ENCODE measurements around the gene DDX39B.

DDX39B gene

GRCh38 chr6:31534521-31535040, 7.2 kb downstream of the DDX39B start:
- 94% methylated on average over 24 of the region's 24 CpGs for WGBS, 2 experiments
- no peak overlapping the region for H3K4me3 ChIP-seq (ENCODE audit: insufficient read depth, low read depth, low read length)
- peaks cover 69% of the 10 kb centered on the region for H3K36me3 ChIP-seq (ENCODE audit: control insufficient read depth, insufficient read depth, low read length)

GRCh38 chr6:31534011-31534410, 7.8 kb downstream of the DDX39B start:
- no peak overlapping the region for H3K27ac ChIP-seq (ENCODE audit: insufficient read depth, low read depth, low read length, poor library complexity, severe bottlenecking)
- H3K27me3 ChIP-seq (ENCODE audit: control insufficient read depth, insufficient read depth, low read length, poor library complexity, severe bottlenecking): no peaks in the 10 kb centered on the region
- no peaks in the 10 kb centered on the region for H3K9me3 ChIP-seq (ENCODE audit: control insufficient read depth, low read length)
- 92 to 96% methylated on average over 6 of the region's 6 CpGs for WGBS, 2 experiments
- H3K36me3 ChIP-seq (ENCODE audit: control insufficient read depth, insufficient read depth, low read length): peaks cover 64% of the 10 kb centered on the region
- H3K4me1 ChIP-seq (ENCODE audit: control insufficient read depth, insufficient read depth, low read length): peaks cover 4% of the 10 kb centered on the region
- no peak overlapping the region for H3K4me3 ChIP-seq (ENCODE audit: insufficient read depth, low read depth, low read length)

More at GRCh38 chr6:31534521-31535040, 7.2 kb downstream of the DDX39B start:
- H3K4me1 ChIP-seq (ENCODE audit: control insufficient read depth, insufficient read depth, low read length): peaks cover 6% of the 10 kb centered on the region
- H3K27ac ChIP-seq (ENCODE audit: insufficient read depth, low read depth, low read length, poor library complexity, severe bottlenecking): no peak overlapping the region
- no peaks in the 10 kb centered on the region for H3K27me3 ChIP-seq (ENCODE audit: control insufficient read depth, insufficient read depth, low read length, poor library complexity, severe bottlenecking)
- H3K9me3 ChIP-seq (ENCODE audit: control insufficient read depth, low read length): no peaks in the 10 kb centered on the region

DNA sequence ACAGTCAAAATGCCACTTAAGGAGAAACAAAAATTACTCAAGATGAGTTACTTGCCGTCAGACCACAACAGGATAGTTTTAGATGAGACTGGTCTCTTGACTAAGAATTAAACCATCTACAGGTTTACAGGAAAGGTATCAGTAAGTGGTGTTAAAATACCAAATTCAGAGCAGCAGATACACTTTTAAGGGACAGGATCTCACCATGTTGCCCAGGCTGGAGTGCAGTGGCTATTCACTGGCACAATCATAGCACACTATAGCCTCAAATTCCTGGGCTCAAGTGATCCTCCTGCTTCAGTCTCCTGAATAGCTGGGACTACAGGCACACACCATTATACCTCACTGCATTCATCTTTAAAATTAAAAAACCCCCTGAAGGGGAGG, 8.4 kb downstream of the DDX39B start:
- WGBS, 2 experiments: 100% methylated on average over 1 of the region's 1 CpG
- Histone ChIP-seq H3K27ac (ENCODE audit: insufficient read depth, low read depth, low read length, poor library complexity, severe bottlenecking) (no peak overlapping the region), H3K9me3 (ENCODE audit: control insufficient read depth, low read length) (no peaks in the 10 kb centered on the region), H3K27me3 (ENCODE audit: control insufficient read depth, insufficient read depth, low read length, poor library complexity, severe bottlenecking) (no peaks in the 10 kb centered on the region), H3K36me3 (ENCODE audit: control insufficient read depth, insufficient read depth, low read length) (peaks cover 58% of the 10 kb centered on the region), H3K4me1 (ENCODE audit: control insufficient read depth, insufficient read depth, low read length) (no peaks in the 10 kb centered on the region), H3K4me3 (ENCODE audit: insufficient read depth, low read depth, low read length) (no peak overlapping the region)

DNA sequence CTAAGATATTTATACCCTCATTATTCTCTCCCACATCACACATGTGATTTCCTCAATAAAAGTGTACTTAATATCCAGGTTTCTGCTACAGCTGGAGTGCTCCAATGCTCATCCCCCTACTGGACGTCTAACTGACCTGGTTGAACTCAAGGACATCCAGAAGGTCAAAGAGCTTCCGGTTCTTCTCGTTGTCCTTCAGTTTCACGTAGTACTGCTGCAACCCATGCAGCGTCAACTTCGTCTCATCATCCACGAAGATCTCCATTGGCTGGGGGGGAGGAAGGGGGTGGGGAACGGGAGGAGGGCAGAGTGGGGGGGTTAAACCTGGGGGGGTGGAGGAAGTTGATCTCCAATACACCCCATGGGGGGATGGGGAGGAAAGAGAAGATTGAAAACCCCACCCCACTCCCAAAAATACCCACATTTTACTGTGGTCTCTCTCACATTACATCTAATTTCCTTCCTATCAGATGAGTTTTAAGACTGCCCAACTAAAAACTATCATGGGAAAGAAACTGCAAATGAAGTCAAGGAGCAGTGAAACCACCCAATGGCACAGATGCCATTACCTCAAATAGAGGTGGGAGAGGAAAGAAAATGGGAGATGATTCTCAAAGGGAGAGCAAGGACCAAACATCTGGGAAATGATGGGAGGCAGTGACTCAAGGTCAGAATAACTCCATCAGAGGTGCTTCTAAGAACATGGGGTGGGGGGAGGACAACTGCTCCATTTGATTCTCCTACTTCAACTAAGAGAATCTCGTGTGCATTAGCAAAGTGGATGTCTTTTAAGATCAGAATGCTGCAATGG, 9.0 kb downstream of the DDX39B start:
- Histone ChIP-seq H3K4me3 (ENCODE audit: insufficient read depth, low read depth, low read length) (no peak overlapping the region), H3K4me1 (ENCODE audit: control insufficient read depth, insufficient read depth, low read length) (no peaks in the 10 kb centered on the region), H3K27ac (ENCODE audit: insufficient read depth, low read depth, low read length, poor library complexity, severe bottlenecking) (no peak overlapping the region), H3K9me3 (ENCODE audit: control insufficient read depth, low read length) (no peaks in the 10 kb centered on the region), H3K36me3 (ENCODE audit: control insufficient read depth, insufficient read depth, low read length) (peaks cover 56% of the 10 kb centered on the region), H3K27me3 (ENCODE audit: control insufficient read depth, insufficient read depth, low read length, poor library complexity, severe bottlenecking) (no peaks in the 10 kb centered on the region)
- 94 to 96% methylated on average over 5 to 8 of the region's 9 CpGs for WGBS, 2 experiments

- peaks cover 51% of the 10 kb centered on the region for H3K36me3 ChIP-seq (ENCODE audit: control insufficient read depth, insufficient read depth, low read length)
- H3K4me3 ChIP-seq (ENCODE audit: insufficient read depth, low read depth, low read length): no peak overlapping the region
- no peaks in the 10 kb centered on the region for H3K27me3 ChIP-seq (ENCODE audit: control insufficient read depth, insufficient read depth, low read length, poor library complexity, severe bottlenecking)
- no peak overlapping the region for H3K27ac ChIP-seq (ENCODE audit: insufficient read depth, low read depth, low read length, poor library complexity, severe bottlenecking)
- H3K4me1 ChIP-seq (ENCODE audit: control insufficient read depth, insufficient read depth, low read length): no peaks in the 10 kb centered on the region
- H3K9me3 ChIP-seq (ENCODE audit: control insufficient read depth, low read length): no peaks in the 10 kb centered on the region
- 91 to 92% methylated on average over 8 to 9 of the region's 9 CpGs for WGBS, 2 experiments
These were observed 9.8 kb downstream of the DDX39B start for GRCh38 chr6:31531771-31532643.

DNA sequence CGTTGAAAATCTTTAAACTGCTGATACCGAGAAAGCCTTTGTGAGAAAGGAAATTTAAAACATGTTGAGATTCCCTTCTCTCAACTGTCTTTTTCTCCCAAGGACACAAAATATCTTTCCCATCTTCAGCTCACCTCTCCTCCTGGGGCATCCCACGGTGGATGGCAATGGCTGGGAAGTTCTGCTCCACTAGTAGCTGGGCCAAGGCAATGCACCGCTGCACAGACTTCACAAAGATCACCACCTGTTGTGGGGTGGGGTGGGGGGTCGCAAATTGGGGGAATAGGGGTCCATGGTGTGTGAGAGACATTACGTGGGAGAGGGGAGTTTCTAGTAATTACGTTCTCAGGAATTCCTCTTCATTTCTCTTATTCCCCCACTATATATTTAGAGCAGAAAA, 10.6 kb downstream of the DDX39B start:
- Histone ChIP-seq H3K36me3 (ENCODE audit: control insufficient read depth, insufficient read depth, low read length) (peaks cover 45% of the 10 kb centered on the region), H3K4me3 (ENCODE audit: insufficient read depth, low read depth, low read length) (no peak overlapping the region), H3K27ac (ENCODE audit: insufficient read depth, low read depth, low read length, poor library complexity, severe bottlenecking) (no peak overlapping the region), H3K27me3 (ENCODE audit: control insufficient read depth, insufficient read depth, low read length, poor library complexity, severe bottlenecking) (no peaks in the 10 kb centered on the region), H3K4me1 (ENCODE audit: control insufficient read depth, insufficient read depth, low read length) (no peaks in the 10 kb centered on the region), H3K9me3 (ENCODE audit: control insufficient read depth, low read length) (no peaks in the 10 kb centered on the region)
- WGBS, 2 experiments: 89 to 98% methylated on average over 5 to 7 of the region's 7 CpGs

GRCh38 chr6:31530659-31531058, 11.1 kb downstream of the DDX39B start:
- H3K4me1 ChIP-seq (ENCODE audit: control insufficient read depth, insufficient read depth, low read length): no peaks in the 10 kb centered on the region
- H3K27ac ChIP-seq (ENCODE audit: insufficient read depth, low read depth, low read length, poor library complexity, severe bottlenecking): no peak overlapping the region
- peaks cover 41% of the 10 kb centered on the region for H3K36me3 ChIP-seq (ENCODE audit: control insufficient read depth, insufficient read depth, low read length)
- no peak overlapping the region for H3K4me3 ChIP-seq (ENCODE audit: insufficient read depth, low read depth, low read length)
- H3K9me3 ChIP-seq (ENCODE audit: control insufficient read depth, low read length): no peaks in the 10 kb centered on the region
- H3K27me3 ChIP-seq (ENCODE audit: control insufficient read depth, insufficient read depth, low read length, poor library complexity, severe bottlenecking): no peaks in the 10 kb centered on the region
- WGBS, 2 experiments: 93 to 95% methylated on average over 6 of the region's 6 CpGs

DNA sequence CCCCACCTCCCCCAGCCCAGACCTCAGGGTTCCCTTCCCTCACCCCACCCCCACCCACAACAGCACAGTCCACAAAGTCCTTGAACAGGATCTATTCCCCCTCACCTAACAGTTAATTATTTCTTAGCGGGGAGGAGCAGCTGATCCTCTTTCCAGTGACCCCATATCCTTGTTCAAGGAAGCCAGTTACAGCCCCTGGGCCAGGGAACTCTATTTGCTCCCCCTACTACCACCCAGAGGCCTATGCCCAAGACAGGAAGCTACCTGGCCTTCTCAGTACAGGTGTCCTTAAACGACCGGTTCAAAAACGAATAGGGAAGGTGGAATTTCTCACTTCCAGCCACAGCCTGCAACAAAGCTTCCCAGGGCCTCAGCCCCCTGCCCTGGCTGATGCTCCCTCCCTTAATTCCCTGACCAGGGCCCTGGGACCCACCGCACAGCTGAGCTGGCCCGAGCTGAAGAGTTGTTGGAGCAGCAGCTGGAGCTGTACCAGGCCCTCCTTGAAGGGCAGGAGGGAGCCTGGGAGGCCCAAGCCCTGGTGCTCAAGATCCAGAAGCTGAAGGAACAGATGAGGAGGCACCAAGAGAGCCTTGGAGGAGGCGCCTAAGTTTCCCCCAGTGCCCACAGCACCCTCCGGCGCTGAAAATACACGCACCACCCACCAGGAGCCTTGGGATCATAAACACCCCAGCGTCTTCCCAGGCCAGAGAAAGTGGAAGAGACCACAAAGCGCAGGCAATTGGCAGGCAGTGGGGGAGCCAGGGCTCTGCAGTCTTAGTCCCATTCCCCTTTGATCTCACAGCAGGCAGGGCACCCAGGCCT, 12.3 kb downstream of the DDX39B start:
- WGBS, 2 experiments: 81% methylated on average over 12 of the region's 12 CpGs
- H3K9me3 ChIP-seq (ENCODE audit: control insufficient read depth, low read length): no peaks in the 10 kb centered on the region
- H3K4me3 ChIP-seq (ENCODE audit: insufficient read depth, low read depth, low read length): no peak overlapping the region
- H3K36me3 ChIP-seq (ENCODE audit: control insufficient read depth, insufficient read depth, low read length): peaks cover 29% of the 10 kb centered on the region
- H3K27me3 ChIP-seq (ENCODE audit: control insufficient read depth, insufficient read depth, low read length, poor library complexity, severe bottlenecking): no peaks in the 10 kb centered on the region
- peak overlapping the region; percentile 33 for H3K27ac ChIP-seq (ENCODE audit: insufficient read depth, low read depth, low read length, poor library complexity, severe bottlenecking)
- H3K4me1 ChIP-seq (ENCODE audit: control insufficient read depth, insufficient read depth, low read length): no peaks in the 10 kb centered on the region

DNA sequence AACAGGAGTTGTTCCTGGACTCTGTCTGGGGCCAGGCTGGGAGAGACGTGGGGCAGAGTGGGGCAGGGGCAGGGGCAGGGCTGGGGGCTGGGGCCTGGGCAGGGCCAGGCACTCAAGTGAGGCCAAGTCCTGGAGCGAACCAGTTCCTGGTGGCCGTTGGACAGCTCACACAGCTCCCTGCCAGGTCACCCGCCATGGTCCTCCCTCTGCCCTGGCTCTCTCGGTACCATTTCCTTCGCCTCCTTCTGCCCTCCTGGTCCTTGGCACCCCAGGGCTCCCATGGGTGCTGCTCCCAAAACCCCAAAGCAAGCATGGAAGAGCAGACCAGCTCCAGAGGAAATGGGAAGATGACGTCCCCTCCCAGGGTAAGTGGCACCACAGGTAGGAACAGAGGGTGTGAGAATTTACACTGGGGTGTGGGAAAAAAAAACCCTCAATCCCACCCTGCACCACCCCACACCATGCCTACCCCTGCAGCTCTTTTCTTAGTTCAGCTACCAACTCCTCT, 12.9 kb downstream of the DDX39B start, which contains the start of gene MCCD1:
Gene MCCD1 (plus strand): TSS at position 142 of the 508 bp plus-strand sequence. CDS start 53 bp downstream, at position 195.
- Histone ChIP-seq H3K27ac (ENCODE audit: insufficient read depth, low read depth, low read length, poor library complexity, severe bottlenecking) (peak within 1 kb of the TSS; percentile 33), H3K36me3 (ENCODE audit: control insufficient read depth, insufficient read depth, low read length) (peaks cover 23% of the 10 kb centered on the region)

More for the DNA sequence above, 12.9 kb downstream of the DDX39B start, which contains the start of gene MCCD1:
- Histone ChIP-seq H3K4me3 (ENCODE audit: insufficient read depth, low read depth, low read length) (no peak within 1 kb of the TSS), H3K4me1 (ENCODE audit: control insufficient read depth, insufficient read depth, low read length) (no peaks in the 10 kb centered on the region), H3K27me3 (ENCODE audit: control insufficient read depth, insufficient read depth, low read length, poor library complexity, severe bottlenecking) (no peaks in the 10 kb centered on the region), H3K9me3 (ENCODE audit: control insufficient read depth, low read length) (no peaks in the 10 kb centered on the region)
- 90 to 92% methylated on average over 7 of the region's 7 CpGs for WGBS, 2 experiments
